ENCODE data around the gene PLXNA4. TPM values are rescaled to one million over a fixed set of nuclear protein-coding genes. Genes with fewer than 3 reads are reported as not detected.
"Not testable (repeated sequence)": the region's sequence is repeated elsewhere in the genome, so short reads cannot be mapped to it uniquely, and the experiment has no call there.

The PLXNA4 gene
- total RNA-seq, 2 donors from 2014 or later = 2.1 to 8.2 TPM

DNA sequence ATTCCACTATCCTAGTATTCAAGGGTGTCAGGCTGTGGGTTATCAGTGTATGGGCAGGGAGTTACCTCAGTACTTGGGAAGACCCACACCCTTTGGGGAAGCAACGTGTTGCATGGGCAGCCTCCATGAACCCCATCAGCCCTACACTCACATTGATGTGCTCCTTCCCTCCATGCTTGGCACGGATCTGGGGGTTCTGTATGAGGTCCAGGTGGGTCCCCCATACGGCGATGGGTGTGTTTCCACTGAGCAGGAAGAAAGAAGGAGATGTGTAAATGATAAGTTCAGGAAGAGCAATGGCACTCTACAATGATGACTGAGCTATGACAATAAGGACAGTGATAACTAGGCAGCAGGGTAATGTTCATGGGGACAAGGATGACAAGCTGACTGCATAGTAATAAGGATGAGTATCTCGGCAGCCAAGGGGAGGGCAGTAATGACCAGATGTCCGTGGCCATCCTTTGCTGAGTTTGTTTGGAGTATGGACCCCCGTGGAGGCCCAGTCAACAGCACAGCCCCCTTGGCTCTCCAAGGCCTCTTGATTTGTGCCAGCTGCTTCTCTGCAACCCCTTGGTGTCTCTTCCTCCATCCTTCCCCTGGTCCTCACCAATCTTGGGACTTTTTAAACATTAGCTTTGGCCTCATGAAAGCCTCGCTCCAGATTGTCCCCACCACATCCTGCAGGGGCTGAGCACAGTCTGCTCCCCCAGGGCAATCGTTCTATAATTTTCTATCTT is 394.2 kb downstream of the PLXNA4 start:
- 66 to 69% methylated on average over 9 of the region's 9 CpGs for WGBS, 2 donors
- intact Hi-C loops (cut with DNase I) = no loop called here
- DNase-seq (no peak), ATAC-seq (no peak)
- TF ChIP-seq, protein P1, sequence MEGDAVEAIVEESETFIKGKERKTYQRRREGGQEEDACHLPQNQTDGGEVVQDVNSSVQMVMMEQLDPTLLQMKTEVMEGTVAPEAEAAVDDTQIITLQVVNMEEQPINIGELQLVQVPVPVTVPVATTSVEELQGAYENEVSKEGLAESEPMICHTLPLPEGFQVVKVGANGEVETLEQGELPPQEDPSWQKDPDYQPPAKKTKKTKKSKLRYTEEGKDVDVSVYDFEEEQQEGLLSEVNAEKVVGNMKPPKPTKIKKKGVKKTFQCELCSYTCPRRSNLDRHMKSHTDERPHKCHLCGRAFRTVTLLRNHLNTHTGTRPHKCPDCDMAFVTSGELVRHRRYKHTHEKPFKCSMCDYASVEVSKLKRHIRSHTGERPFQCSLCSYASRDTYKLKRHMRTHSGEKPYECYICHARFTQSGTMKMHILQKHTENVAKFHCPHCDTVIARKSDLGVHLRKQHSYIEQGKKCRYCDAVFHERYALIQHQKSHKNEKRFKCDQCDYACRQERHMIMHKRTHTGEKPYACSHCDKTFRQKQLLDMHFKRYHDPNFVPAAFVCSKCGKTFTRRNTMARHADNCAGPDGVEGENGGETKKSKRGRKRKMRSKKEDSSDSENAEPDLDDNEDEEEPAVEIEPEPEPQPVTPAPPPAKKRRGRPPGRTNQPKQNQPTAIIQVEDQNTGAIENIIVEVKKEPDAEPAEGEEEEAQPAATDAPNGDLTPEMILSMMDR (IDR thresholded peaks at IDR 0.05) = no peak
- no peak for TF ChIP-seq POLR2A (IDR thresholded peaks at IDR 0.05)
- Histone ChIP-seq H3K27ac (no peak overlapping the region), H3K36me3 (replicated peaks in 1 of 2; ENCODE audit: insufficient read depth in 1 of 2, low read depth in 2 of 2) (no peaks in the 10 kb centered on the region), H3K4me1 (no peaks in the 10 kb centered on the region), H3K9me3 (peaks cover 0 to 10% (median 0%) of the 10 kb centered on the region in 3 donors), H3K27me3 (no peaks in the 10 kb centered on the region), H3K4me3 (no peak overlapping the region)

DNA sequence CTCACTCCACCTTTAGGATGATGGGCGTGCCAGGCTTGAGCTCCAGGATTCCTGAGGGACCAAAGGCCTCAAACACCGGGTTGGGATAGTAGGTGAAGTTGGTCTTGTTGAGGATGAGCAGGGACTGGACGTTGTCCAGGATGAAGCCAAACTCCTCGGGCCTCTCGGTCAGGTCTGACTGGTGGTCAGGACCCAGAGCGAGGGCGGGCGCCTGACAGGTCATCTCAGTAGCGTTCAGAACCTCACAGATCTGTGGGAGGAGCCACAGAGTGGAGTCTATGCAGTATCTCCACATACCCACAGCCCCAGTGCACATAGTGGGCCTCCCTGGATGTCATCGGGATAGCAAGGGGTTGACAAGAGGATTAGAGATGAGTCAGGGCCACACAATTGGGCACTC is 394.9 kb downstream of the PLXNA4 start:
- no peak for DNase-seq
- Histone ChIP-seq H3K9me3 (peaks cover 0 to 5% (median 0%) of the 10 kb centered on the region in 3 donors), H3K27me3 (no peaks in the 10 kb centered on the region), H3K4me1 (no peaks in the 10 kb centered on the region), H3K4me3 (no peak overlapping the region), H3K27ac (no peak overlapping the region), H3K36me3 (replicated peaks in 1 of 2; ENCODE audit: insufficient read depth in 1 of 2, low read depth in 2 of 2) (no peaks in the 10 kb centered on the region)
- no peak for ATAC-seq
- intact Hi-C loops (cut with DNase I) = no loop called here
- WGBS, 2 donors = 76 to 80% methylated on average over 10 of the region's 10 CpGs
- TF ChIP-seq POLR2A (IDR thresholded peaks at IDR 0.05) = no peak
- TF ChIP-seq, protein P1 (IDR thresholded peaks at IDR 0.05) = no peak

DNA sequence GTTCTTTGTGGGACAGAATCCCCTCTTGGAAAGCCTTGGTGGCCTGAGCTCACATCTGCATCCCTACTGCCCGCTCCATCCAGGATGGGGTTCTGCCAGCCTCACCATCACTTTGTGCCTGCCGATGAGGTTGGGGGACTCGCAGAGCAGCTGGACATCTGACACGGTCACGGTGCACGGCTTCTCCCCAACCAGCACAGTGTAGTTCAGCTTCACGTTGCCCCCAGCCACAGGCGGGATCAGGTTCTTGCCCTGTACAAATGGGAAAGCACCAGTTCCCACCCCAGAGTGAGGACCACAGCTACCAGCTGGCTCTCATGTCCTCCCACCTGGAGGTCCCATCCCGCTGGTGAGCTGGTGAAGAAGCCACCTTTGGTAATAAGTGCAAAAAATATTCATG is 395.8 kb downstream of the PLXNA4 start:
- no peaks in the 10 kb centered on the region for H3K27me3 ChIP-seq
- H3K36me3 ChIP-seq (replicated peaks in 1 of 2; ENCODE audit: insufficient read depth in 1 of 2, low read depth in 2 of 2) = no peaks in the 10 kb centered on the region
- intact Hi-C loops (cut with DNase I) = no loop called here
- 80 to 86% methylated on average over 9 of the region's 9 CpGs for WGBS, 2 donors
- DNase-seq (no peak), ATAC-seq (no peak)
- H3K9me3 ChIP-seq = no peaks in the 10 kb centered on the region
- no peaks in the 10 kb centered on the region for H3K4me1 ChIP-seq
- H3K4me3 ChIP-seq = no peak overlapping the region
- H3K27ac ChIP-seq = no peak overlapping the region
- no peak for TF ChIP-seq POLR2A (IDR thresholded peaks at IDR 0.05)
- TF ChIP-seq, protein P1 (IDR thresholded peaks at IDR 0.05) = no peak

DNA sequence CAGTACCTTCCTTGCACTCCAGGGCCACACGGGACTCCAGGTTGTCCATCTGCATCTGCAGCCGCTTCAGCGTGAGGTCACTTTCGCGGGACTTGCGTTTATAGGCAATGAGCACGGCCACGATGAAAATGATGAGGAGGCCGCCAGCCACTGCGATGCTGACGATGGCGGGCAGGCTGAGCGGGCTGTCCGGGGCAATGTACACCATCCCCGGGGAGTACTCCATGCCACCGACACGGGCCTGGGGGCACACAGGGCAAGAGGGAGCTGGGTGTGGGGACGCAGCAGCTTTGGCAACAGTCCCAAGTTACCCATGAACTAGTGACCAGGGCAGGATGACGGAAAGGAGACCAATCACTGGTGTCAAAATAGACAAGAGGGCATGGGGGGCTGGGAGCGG is 396.6 kb downstream of the PLXNA4 start:
- Histone ChIP-seq H3K27ac (no peak overlapping the region), H3K36me3 (replicated peaks in 1 of 2; ENCODE audit: insufficient read depth in 1 of 2, low read depth in 2 of 2) (no peaks in the 10 kb centered on the region), H3K4me1 (no peaks in the 10 kb centered on the region), H3K27me3 (no peaks in the 10 kb centered on the region), H3K4me3 (no peak overlapping the region), H3K9me3 (no peaks in the 10 kb centered on the region)
- intact Hi-C loops (cut with DNase I) = no loop called here
- DNase-seq = no peak
- 84 to 91% methylated on average over 13 to 17 of the region's 20 CpGs for WGBS, 2 donors
- TF ChIP-seq, protein P1 (IDR thresholded peaks at IDR 0.05) = no peak
- TF ChIP-seq POLR2A (IDR thresholded peaks at IDR 0.05) = no peak
- no peak for ATAC-seq

DNA sequence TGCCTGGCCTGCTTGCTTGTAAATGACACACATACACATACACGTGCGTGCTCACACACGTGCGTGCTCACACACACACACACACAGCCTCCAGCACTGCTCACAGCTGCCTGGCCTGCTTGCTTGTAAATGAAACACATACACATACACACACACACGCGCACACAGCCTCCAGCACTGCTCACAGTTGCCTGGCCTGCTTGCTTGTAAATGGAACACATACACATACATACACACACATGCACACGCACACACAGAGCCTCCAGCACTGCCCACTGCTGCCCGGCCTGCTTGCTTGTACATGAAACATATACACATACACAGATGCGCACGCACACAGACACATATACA is 397.2 kb downstream of the PLXNA4 start:
- DNase-seq (no peak), ATAC-seq (no peak)
- no peak overlapping the region for H3K27ac ChIP-seq
- WGBS, 2 donors = 71 to 75% methylated on average over 10 of the region's 10 CpGs
- TF ChIP-seq, protein P1 (IDR thresholded peaks at IDR 0.05) = no peak
- TF ChIP-seq POLR2A (IDR thresholded peaks at IDR 0.05) = no peak
- no peaks in the 10 kb centered on the region for H3K4me1 ChIP-seq
- intact Hi-C loops (cut with DNase I) = no loop called here
- H3K36me3 ChIP-seq (replicated peaks in 1 of 2; ENCODE audit: insufficient read depth in 1 of 2, low read depth in 2 of 2) = no peaks in the 10 kb centered on the region
- H3K9me3 ChIP-seq = no peaks in the 10 kb centered on the region
- H3K4me3 ChIP-seq = no peak overlapping the region
- no peaks in the 10 kb centered on the region for H3K27me3 ChIP-seq

DNA sequence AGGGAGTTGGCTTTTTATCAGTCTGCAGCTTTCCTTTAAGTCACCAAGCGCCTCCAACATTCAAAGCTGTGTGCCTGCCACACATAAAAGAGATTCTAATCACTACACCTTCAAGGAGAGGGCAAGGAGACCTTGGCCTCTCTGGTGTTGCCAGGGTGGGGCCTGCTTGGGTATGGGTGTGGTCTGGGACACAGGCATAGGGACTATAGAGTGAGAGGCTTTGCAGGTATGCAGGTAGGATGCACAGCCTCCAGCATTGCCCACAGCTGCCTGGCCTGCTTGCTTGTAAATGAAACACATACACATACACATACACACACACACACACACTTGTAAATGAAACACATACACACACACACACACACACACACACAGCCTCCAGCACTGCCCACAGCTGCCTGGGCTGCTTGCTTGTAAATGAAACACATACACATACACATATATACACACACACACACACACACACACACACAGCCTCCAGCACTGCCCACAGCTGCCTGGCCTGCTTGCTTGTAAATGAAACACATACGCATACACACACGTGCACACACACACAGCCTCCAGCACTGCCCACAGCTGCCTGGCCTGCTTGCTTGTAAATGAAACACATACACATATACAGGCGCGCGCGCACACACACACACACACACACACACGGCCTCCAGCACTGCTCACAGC is 397.7 kb downstream of the PLXNA4 start:
- DNase-seq; intact Hi-C loops (cut with DNase I); H3K27ac ChIP-seq; H3K27me3 ChIP-seq; H3K4me1 ChIP-seq; H3K9me3 ChIP-seq; H3K36me3 ChIP-seq (replicated peaks in 1 of 2; ENCODE audit: insufficient read depth in 1 of 2, low read depth in 2 of 2); H3K4me3 ChIP-seq; ATAC-seq: not testable (repeated sequence)
- WGBS, 2 donors = 34 to 72% methylated on average over 4 to 8 of the region's 8 CpGs

All from body of pancreas (tissue), 4 donors.